Stimulated activated CD4-positive, alpha-beta T cell treated with anti-CD3 and anti-CD28 coated beads, Interleukin-1b, Interleukin-23, amount 100 ng/mL, for 1 hour (primary cell): ENCODE data around the gene GLYR1.
A peak's percentile ranks its signal among the peaks of the same experiment; 100 is the strongest.

Experiments
- DNase-seq, 2 donors: peaks; one replicate each; pipeline ENCODE4 v3.0.0-alpha.2; 2020; ENCODE audit warnings: low read depth in 2 of 2

Gene GLYR1

GRCh38 chr16:4850211-4850610 is 3.1 kb upstream of the GLYR1 start:
- no peak for DNase-seq

GRCh38 chr16:4847774-4848587 is 893 bp upstream of the GLYR1 start:
- DNase-seq, result peak in 1 of 2 donors; percentile 3

GRCh38 chr16:4846503-4846900 is 586 bp downstream of the GLYR1 start:
- no peak for DNase-seq

GRCh38 chr16:4840984-4841383 is 6.1 kb downstream of the GLYR1 start:
- DNase-seq, result no peak

GRCh38 chr16:4839942-4840341 is 7.1 kb downstream of the GLYR1 start:
- no peak for DNase-seq

- DNase-seq, result no peak
These were observed 9.2 kb downstream of the GLYR1 start for GRCh38 chr16:4837733-4838501.

GRCh38 chr16:4836727-4837126 is 10.4 kb downstream of the GLYR1 start:
- DNase-seq, result no peak

GRCh38 chr16:4833584-4833983 is 13.5 kb downstream of the GLYR1 start:
- DNase-seq, result no peak

GRCh38 chr16:4832698-4833343 is 14.3 kb downstream of the GLYR1 start:
- DNase-seq, result no peak

DNA sequence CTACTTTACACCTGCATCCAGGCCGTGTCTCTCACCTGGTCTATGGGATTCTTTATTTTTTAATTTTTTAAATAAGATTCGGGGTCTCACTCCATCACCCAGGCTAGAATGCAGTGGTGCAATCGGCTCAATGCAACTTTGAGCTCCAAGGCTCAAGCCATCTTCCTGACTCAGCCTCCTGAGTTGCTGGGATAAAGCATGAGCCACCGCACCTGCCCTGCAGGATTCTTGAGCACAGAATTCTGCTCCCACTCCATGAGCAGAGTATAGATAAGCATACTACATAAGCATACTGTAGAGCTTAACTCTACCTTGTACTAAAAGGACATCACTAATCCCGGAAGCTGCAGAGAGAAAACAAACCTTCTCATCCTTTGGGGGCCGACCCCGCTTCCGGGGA is 15.5 kb downstream of the GLYR1 start:
- DNase-seq, result no peak

- no peak for DNase-seq
These were observed 16.7 kb downstream of the GLYR1 start for GRCh38 chr16:4830408-4830807.

- DNase-seq, result no peak
These were observed 18.3 kb downstream of the GLYR1 start for GRCh38 chr16:4828567-4829321.

DNA sequence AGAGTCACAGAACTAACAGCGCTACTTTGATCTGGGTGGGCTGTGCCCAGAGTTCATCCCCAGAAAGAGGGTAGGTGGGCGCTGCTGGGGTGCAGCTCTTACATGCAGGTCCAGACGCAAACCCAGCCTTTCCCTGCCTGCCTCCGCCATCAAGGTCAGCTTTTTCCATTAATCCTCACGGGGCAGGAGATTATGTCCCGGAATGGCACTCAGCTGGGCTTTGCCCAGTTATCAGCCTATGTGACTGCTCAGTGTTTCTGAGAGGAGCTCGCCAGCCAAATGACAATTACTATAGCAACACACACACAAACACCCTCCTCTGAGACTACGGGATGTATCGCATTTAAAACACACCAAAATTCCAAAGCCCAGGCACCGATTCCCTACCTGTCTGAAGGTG is 20.1 kb downstream of the GLYR1 start:
- no peak for DNase-seq

GRCh38 chr16:4826526-4826925 is 20.6 kb downstream of the GLYR1 start:
- no peak for DNase-seq

DNA sequence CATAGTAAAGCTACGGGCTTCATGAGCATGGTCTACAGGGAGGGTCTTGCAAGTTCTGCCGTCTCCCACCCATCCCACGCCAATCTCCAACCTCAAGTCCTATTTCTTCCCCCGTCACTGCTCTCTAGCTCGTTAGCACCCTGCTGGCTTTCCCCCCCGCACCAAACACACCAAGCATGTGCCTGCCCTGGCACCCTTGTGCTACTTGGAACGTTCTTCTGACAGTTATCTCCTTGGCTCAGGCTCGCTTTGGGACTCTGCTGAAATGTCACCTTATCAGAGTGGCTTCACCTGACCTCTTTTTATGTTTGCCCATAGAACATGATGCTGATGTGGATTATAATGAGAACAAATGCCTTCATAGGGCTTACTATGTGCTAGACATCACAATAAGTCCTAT is 21.9 kb downstream of the GLYR1 start:
- no peak for DNase-seq

DNA sequence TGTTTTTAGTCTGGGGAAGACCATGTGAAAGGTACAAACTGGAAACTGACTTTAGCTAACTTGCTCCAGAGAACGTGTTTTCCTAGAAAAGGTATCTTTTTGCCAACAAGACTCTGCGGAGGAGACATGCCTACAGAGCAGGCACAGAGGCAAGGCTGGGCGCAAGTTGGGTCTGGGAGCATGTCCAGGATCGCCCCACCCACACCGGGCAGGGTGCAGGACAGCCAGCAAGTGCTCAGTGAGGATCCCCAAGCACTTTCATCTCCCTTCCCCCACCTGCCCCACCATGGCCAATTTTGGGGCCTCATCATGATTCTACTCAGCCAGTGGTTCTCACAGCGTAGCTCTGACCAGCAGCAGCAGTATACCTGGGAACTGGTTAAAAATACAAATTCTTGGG is 26.4 kb downstream of the GLYR1 start:
- no peak for DNase-seq

DNA sequence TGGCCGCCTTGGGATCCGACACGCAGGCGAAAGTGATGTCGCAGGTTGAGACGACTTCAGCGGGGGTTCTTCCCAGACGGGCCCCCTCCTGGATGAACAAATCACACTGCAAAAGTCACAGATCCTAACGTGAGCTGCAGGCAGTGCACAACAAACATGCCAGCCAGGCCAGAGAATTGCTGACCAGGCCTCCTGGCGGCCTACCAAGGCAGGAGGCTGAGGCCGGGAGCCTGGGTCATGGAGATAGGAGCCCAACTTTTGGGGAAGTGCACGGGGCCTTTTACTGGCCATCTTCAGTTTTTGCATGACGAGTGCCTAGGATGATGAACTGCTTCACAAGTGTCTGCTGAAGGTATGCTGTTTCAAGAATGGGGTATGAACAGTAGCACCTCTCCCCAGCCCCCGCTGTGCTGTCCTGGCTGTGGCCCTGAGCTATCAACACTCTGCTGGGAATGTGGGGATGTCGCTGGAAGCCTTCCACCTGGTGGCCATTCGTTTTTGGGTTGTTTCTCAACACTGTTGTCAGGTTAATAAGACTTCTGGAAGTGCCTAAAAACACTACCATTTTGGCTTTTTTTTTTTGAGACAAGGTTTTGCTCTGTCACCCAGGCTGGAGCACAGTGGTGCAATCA is 32.4 kb downstream of the GLYR1 start:
- DNase-seq, result no peak

DNA sequence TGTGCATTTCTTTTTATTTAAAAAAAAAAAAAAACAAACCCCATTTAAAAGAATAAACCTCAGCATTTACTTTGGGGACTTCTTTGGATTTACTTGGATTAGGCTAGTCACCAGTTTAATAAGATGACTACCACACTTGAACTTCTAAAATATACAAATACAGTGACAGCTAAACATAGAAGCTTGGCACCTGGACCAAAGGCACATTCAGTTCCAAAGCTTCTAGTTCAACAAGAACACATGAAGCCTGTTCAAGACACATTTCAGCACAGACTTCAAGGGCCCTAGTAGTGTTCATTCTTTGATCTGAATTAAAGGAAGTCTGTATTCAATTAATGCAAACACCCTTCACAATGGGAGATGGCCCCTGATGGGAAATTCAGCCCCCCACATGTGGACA is 33.0 kb downstream of the GLYR1 start:
- DNase-seq, result no peak

GRCh38 chr16:4813251-4814003 is 33.7 kb downstream of the GLYR1 start:
- no peak for DNase-seq

GRCh38 chr16:4811773-4812172 is 35.3 kb downstream of the GLYR1 start:
- no peak for DNase-seq

- DNase-seq, result no peak
These were observed 35.8 kb downstream of the GLYR1 start for GRCh38 chr16:4811242-4811641.
